Measurements from ENCODE around the gene TUBD1.
"Not testable (repeated sequence)": the region's sequence is repeated elsewhere in the genome, so short reads cannot be mapped to it uniquely, and the experiment has no call there.

Gene TUBD1

GRCh38 chr17:59851439-59852375 is 41.0 kb downstream of the TUBD1 start:
- H3K4me1 ChIP-seq (ENCODE audit: control insufficient read depth, insufficient read depth, low read length), result peaks cover 20% of the 10 kb centered on the region
- no peak overlapping the region for H3K4me2 ChIP-seq (ENCODE audit: low read length)
- no peaks in the 10 kb centered on the region for H3K27me3 ChIP-seq (ENCODE audit: control insufficient read depth, insufficient read depth, low read length)
- H3K36me3 ChIP-seq (ENCODE audit: insufficient read depth, low read length), result no peaks in the 10 kb centered on the region
- no peak overlapping the region for H3K4me3 ChIP-seq (ENCODE audit: low read length)
- no peak overlapping the region for H3K9ac ChIP-seq (ENCODE audit: low read depth, low read length)
- H3K9me3 ChIP-seq (replicated peaks; ENCODE audit: low read length), result no peaks in the 10 kb centered on the region

GRCh38 chr17:59850311-59850710 is 42.4 kb downstream of the TUBD1 start:
- H3K4me2 ChIP-seq (ENCODE audit: low read length); H3K36me3 ChIP-seq (ENCODE audit: insufficient read depth, low read length); H3K27me3 ChIP-seq (ENCODE audit: control insufficient read depth, insufficient read depth, low read length); H3K9ac ChIP-seq (ENCODE audit: low read depth, low read length); H3K9me3 ChIP-seq (replicated peaks; ENCODE audit: low read length); H3K4me3 ChIP-seq (ENCODE audit: low read length): not testable (repeated sequence)
- peaks cover 34% of the 10 kb centered on the region for H3K4me1 ChIP-seq (ENCODE audit: control insufficient read depth, insufficient read depth, low read length)

GRCh38 chr17:59848778-59849177 is 44.0 kb downstream of the TUBD1 start:
- Histone ChIP-seq H3K9ac (ENCODE audit: low read depth, low read length) (no peak overlapping the region), H3K4me3 (ENCODE audit: low read length) (no peak overlapping the region), H3K4me2 (ENCODE audit: low read length) (no peak overlapping the region), H3K9me3 (replicated peaks; ENCODE audit: low read length) (no peaks in the 10 kb centered on the region), H3K36me3 (ENCODE audit: insufficient read depth, low read length) (no peaks in the 10 kb centered on the region), H3K4me1 (ENCODE audit: control insufficient read depth, insufficient read depth, low read length) (peaks cover 42% of the 10 kb centered on the region), H3K27me3 (ENCODE audit: control insufficient read depth, insufficient read depth, low read length) (no peaks in the 10 kb centered on the region)

- no peak overlapping the region for H3K4me2 ChIP-seq (ENCODE audit: low read length)
- peaks cover 39% of the 10 kb centered on the region for H3K4me1 ChIP-seq (ENCODE audit: control insufficient read depth, insufficient read depth, low read length)
- no peak overlapping the region for H3K4me3 ChIP-seq (ENCODE audit: low read length)
- no peaks in the 10 kb centered on the region for H3K27me3 ChIP-seq (ENCODE audit: control insufficient read depth, insufficient read depth, low read length)
- H3K36me3 ChIP-seq (ENCODE audit: insufficient read depth, low read length), result no peaks in the 10 kb centered on the region
- no peak overlapping the region for H3K9ac ChIP-seq (ENCODE audit: low read depth, low read length)
- no peaks in the 10 kb centered on the region for H3K9me3 ChIP-seq (replicated peaks; ENCODE audit: low read length)
Measured at GRCh38 chr17:59848385-59848668, 44.4 kb downstream of the TUBD1 start.

GRCh38 chr17:59846394-59847165 is 46.2 kb downstream of the TUBD1 start:
- Histone ChIP-seq H3K36me3 (ENCODE audit: insufficient read depth, low read length) (no peaks in the 10 kb centered on the region), H3K4me3 (ENCODE audit: low read length) (peak overlapping the region; percentile 33), H3K9ac (ENCODE audit: low read depth, low read length) (peak overlapping the region; percentile 38), H3K4me2 (ENCODE audit: low read length) (peak overlapping the region; percentile 48), H3K27me3 (ENCODE audit: control insufficient read depth, insufficient read depth, low read length) (no peaks in the 10 kb centered on the region), H3K9me3 (replicated peaks; ENCODE audit: low read length) (no peaks in the 10 kb centered on the region), H3K4me1 (ENCODE audit: control insufficient read depth, insufficient read depth, low read length) (peaks cover 35% of the 10 kb centered on the region)

- H3K4me1 ChIP-seq (ENCODE audit: control insufficient read depth, insufficient read depth, low read length), result peaks cover 32% of the 10 kb centered on the region
- no peaks in the 10 kb centered on the region for H3K27me3 ChIP-seq (ENCODE audit: control insufficient read depth, insufficient read depth, low read length)
- H3K4me3 ChIP-seq (ENCODE audit: low read length), result peak overlapping the region; percentile 33
- no peaks in the 10 kb centered on the region for H3K9me3 ChIP-seq (replicated peaks; ENCODE audit: low read length)
- peaks cover 7% of the 10 kb centered on the region for H3K36me3 ChIP-seq (ENCODE audit: insufficient read depth, low read length)
- peak overlapping the region; percentile 38 for H3K9ac ChIP-seq (ENCODE audit: low read depth, low read length)
- H3K4me2 ChIP-seq (ENCODE audit: low read length), result peak overlapping the region; percentile 48
Measured at GRCh38 chr17:59845595-59846393, 46.9 kb downstream of the TUBD1 start.

- Histone ChIP-seq H3K4me1 (ENCODE audit: control insufficient read depth, insufficient read depth, low read length) (peaks cover 32% of the 10 kb centered on the region), H3K4me3 (ENCODE audit: low read length) (no peak overlapping the region), H3K9ac (ENCODE audit: low read depth, low read length) (peak overlapping the region; percentile 15)
Measured at GRCh38 chr17:59844884-59845594, 47.7 kb downstream of the TUBD1 start.

GRCh38 chr17:59842901-59843652 is 49.7 kb downstream of the TUBD1 start:
- Histone ChIP-seq H3K4me3 (ENCODE audit: low read length) (no peak overlapping the region), H3K4me1 (ENCODE audit: control insufficient read depth, insufficient read depth, low read length) (peaks cover 29% of the 10 kb centered on the region), H3K4me2 (ENCODE audit: low read length) (no peak overlapping the region), H3K9me3 (replicated peaks; ENCODE audit: low read length) (no peaks in the 10 kb centered on the region), H3K9ac (ENCODE audit: low read depth, low read length) (peak overlapping the region; percentile 98), H3K27me3 (ENCODE audit: control insufficient read depth, insufficient read depth, low read length) (no peaks in the 10 kb centered on the region), H3K36me3 (ENCODE audit: insufficient read depth, low read length) (peaks cover 34% of the 10 kb centered on the region)

More at GRCh38 chr17:59844884-59845594, 47.7 kb downstream of the TUBD1 start:
- H3K36me3 ChIP-seq (ENCODE audit: insufficient read depth, low read length), result peaks cover 14% of the 10 kb centered on the region
- H3K27me3 ChIP-seq (ENCODE audit: control insufficient read depth, insufficient read depth, low read length), result no peaks in the 10 kb centered on the region
- H3K9me3 ChIP-seq (replicated peaks; ENCODE audit: low read length), result no peaks in the 10 kb centered on the region
- peak overlapping the region; percentile 16 for H3K4me2 ChIP-seq (ENCODE audit: low read length)

GRCh38 chr17:59841882-59842263 is 50.9 kb downstream of the TUBD1 start:
- not testable (repeated sequence) for H3K9me3 ChIP-seq (replicated peaks; ENCODE audit: low read length); H3K27me3 ChIP-seq (ENCODE audit: control insufficient read depth, insufficient read depth, low read length)
- H3K4me3 ChIP-seq (ENCODE audit: low read length), result peak overlapping the region; percentile 79
- peak overlapping the region; percentile 98 for H3K9ac ChIP-seq (ENCODE audit: low read depth, low read length)
- peak overlapping the region; percentile 81 for H3K4me2 ChIP-seq (ENCODE audit: low read length)
- H3K36me3 ChIP-seq (ENCODE audit: insufficient read depth, low read length), result peaks cover 35% of the 10 kb centered on the region
- H3K4me1 ChIP-seq (ENCODE audit: control insufficient read depth, insufficient read depth, low read length), result peaks cover 33% of the 10 kb centered on the region

- not testable (repeated sequence) for H3K27me3 ChIP-seq (ENCODE audit: control insufficient read depth, insufficient read depth, low read length); H3K9me3 ChIP-seq (replicated peaks; ENCODE audit: low read length)
- peak overlapping the region; percentile 98 for H3K9ac ChIP-seq (ENCODE audit: low read depth, low read length)
- peaks cover 33% of the 10 kb centered on the region for H3K4me1 ChIP-seq (ENCODE audit: control insufficient read depth, insufficient read depth, low read length)
- peak overlapping the region; percentile 79 for H3K4me3 ChIP-seq (ENCODE audit: low read length)
- peak overlapping the region; percentile 81 for H3K4me2 ChIP-seq (ENCODE audit: low read length)
- peaks cover 35% of the 10 kb centered on the region for H3K36me3 ChIP-seq (ENCODE audit: insufficient read depth, low read length)
Measured at GRCh38 chr17:59841091-59841881, 51.5 kb downstream of the TUBD1 start.
